Endodermal cell (in vitro differentiated cells): ENCODE measurements around the gene PTPA. TPM values are rescaled to one million over a fixed set of nuclear protein-coding genes. Genes with fewer than 3 reads are reported as not detected.

Experiments
- DNase-seq: peaks from one replicate; pipeline ENCODE4 v3.0.0-alpha.2; 2017
- H3K27ac ChIP-seq: 2 replicates; pipeline ENCODE4 v1.5.1; 2013; ENCODE audit warnings: mild to moderate bottlenecking, low read depth, low read length, moderate library complexity
- H3K27me3 ChIP-seq: 2 replicates; pipeline ENCODE4 v1.6.1; 2013; ENCODE audit warnings: mild to moderate bottlenecking, low read length, moderate library complexity; ENCODE audit not compliant: insufficient read depth, control insufficient read depth, poor library complexity, severe bottlenecking
- H3K36me3 ChIP-seq: 2 replicates; pipeline ENCODE4 v1.7.0; 2013; ENCODE audit warnings: mild to moderate bottlenecking, low read length, moderate library complexity; ENCODE audit not compliant: control insufficient read depth, insufficient read depth
- H3K4me1 ChIP-seq: one replicate; pipeline ENCODE4 v1.7.0; 2013; ENCODE audit warnings: low read length; ENCODE audit not compliant: control insufficient read depth, insufficient read depth
- H3K4me3 ChIP-seq: 2 replicates; pipeline ENCODE4 v1.5.1; 2013; ENCODE audit warnings: mild to moderate bottlenecking, low read length, moderate library complexity
- H3K9ac ChIP-seq: 2 replicates; pipeline ENCODE4 v1.6.1; 2013; ENCODE audit warnings: mild to moderate bottlenecking, low read length, moderate library complexity; ENCODE audit not compliant: poor library complexity, severe bottlenecking; ENCODE audit errors: extremely low read depth
- H3K9me3 ChIP-seq: 2 replicates; pipeline ENCODE4 v1.6.1; 2013; ENCODE audit warnings: mild to moderate bottlenecking, low read length, moderate library complexity; ENCODE audit not compliant: control insufficient read depth
- H3K27ac Mint-ChIP-seq: 2 replicates; pipeline ENCODE4 v1.8.0; 2020; ENCODE audit warnings: mixed read lengths
- H3K27me3 Mint-ChIP-seq: 2 replicates; pipeline ENCODE4 v1.8.0; 2021; ENCODE audit warnings: mild to moderate bottlenecking, mixed read lengths; ENCODE audit not compliant: insufficient read depth
- H3K36me3 Mint-ChIP-seq: 2 replicates; pipeline ENCODE4 v1.8.0; 2020; ENCODE audit warnings: low read depth, mixed read lengths
- H3K4me1 Mint-ChIP-seq: 2 replicates; pipeline ENCODE4 v1.8.0; 2020; ENCODE audit warnings: mixed read lengths
- H3K4me3 Mint-ChIP-seq: 2 replicates; pipeline ENCODE4 v1.8.0; 2020; ENCODE audit warnings: mild to moderate bottlenecking, moderate library complexity, mixed read lengths
- H3K9me3 Mint-ChIP-seq: 2 replicates; pipeline ENCODE4 v1.8.0; 2020; ENCODE audit warnings: mild to moderate bottlenecking, mixed read lengths
- CTCF ChIP-seq: fragments of 200-600 bp; sonication (generic); conservative IDR thresholded peaks from 2 replicates; pipeline ENCODE4 v1.5.0; 2021; ENCODE audit warnings: antibody characterized with exemption, mild to moderate bottlenecking
- WGBS, 2 experiments: methylation state at CpG; one replicate each; pipeline versions ENCODE4 v1.1.5 to v1.1.7; 2013; ENCODE audit warnings: missing lambda C conversion rate in 2 of 2, mixed read lengths in 1 of 2; ENCODE audit not compliant: insufficient coverage in 1 of 2, insufficient read length in 1 of 2; 5-methylcytosine and 5-hydroxymethylcytosine counted together
- total RNA-seq, 2 donors: library from RNA; stranded (reverse); fragmentation: NEBNext Ultra II Directional in 1 of 2; extraction: Animal tissue kit (Norgen Biotek cat#: 25700) in 1 of 2; gene quantifications; 2 replicates in 1 of 2; 3 replicates in 1 of 2; pipeline ENCODE4 v1.2.1, GENCODE V29; 2021

Gene PTPA
- total RNA-seq, 2 donors from 2014 or later: 134 to 139 TPM

GRCh38 chr9:129108083-129108804 lies 3.0 kb upstream of the PTPA start:
- no peak for DNase-seq
- Histone ChIP-seq H3K4me1 (no peaks in the 10 kb centered on the region), H3K27me3 (peaks cover 8% of the 10 kb centered on the region), H3K36me3 (no peaks in the 10 kb centered on the region), H3K9ac (no peak overlapping the region), H3K27ac (no peak overlapping the region), H3K9me3 (no peaks in the 10 kb centered on the region), H3K4me3 (no peak overlapping the region)
- Mint-ChIP-seq H3K27ac (no peak overlapping the region), H3K27me3 (peaks cover 26% of the 10 kb centered on the region), H3K4me3 (no peak overlapping the region), H3K4me1 (peaks cover 7% of the 10 kb centered on the region), H3K9me3 (no peaks in the 10 kb centered on the region), H3K36me3 (peaks cover 3% of the 10 kb centered on the region)
- WGBS, 2 experiments: 90 to 96% methylated on average over 4 to 13 of the region's 13 CpGs
- TF ChIP-seq CTCF: no peak

GRCh38 chr9:129108805-129109536 lies 2.2 kb upstream of the PTPA start:
- Histone ChIP-seq H3K4me3 (no peak overlapping the region), H3K36me3 (no peaks in the 10 kb centered on the region), H3K9ac (no peak overlapping the region), H3K27ac (no peak overlapping the region), H3K9me3 (no peaks in the 10 kb centered on the region), H3K4me1 (no peaks in the 10 kb centered on the region), H3K27me3 (peaks cover 8% of the 10 kb centered on the region)
- Mint-ChIP-seq H3K4me3 (peak overlapping the region; percentile 94), H3K36me3 (peaks cover 3% of the 10 kb centered on the region), H3K27me3 (peaks cover 24% of the 10 kb centered on the region), H3K9me3 (no peaks in the 10 kb centered on the region), H3K27ac (no peak overlapping the region), H3K4me1 (peaks cover 12% of the 10 kb centered on the region)
- 92 to 98% methylated on average over 4 to 10 of the region's 10 CpGs for WGBS, 2 experiments
- no peak for TF ChIP-seq CTCF
- no peak for DNase-seq

GRCh38 chr9:129109537-129109903 lies 1.7 kb upstream of the PTPA start:
- Mint-ChIP-seq H3K4me1 (peaks cover 13% of the 10 kb centered on the region), H3K9me3 (no peaks in the 10 kb centered on the region), H3K27ac (no peak overlapping the region), H3K27me3 (peaks cover 24% of the 10 kb centered on the region), H3K36me3 (peaks cover 3% of the 10 kb centered on the region), H3K4me3 (peak overlapping the region; percentile 94)
- TF ChIP-seq CTCF: peak; percentile 24
- peak overlapping the region; percentile 98 for H3K4me3 ChIP-seq
- H3K4me1 ChIP-seq: no peaks in the 10 kb centered on the region
- H3K9ac ChIP-seq: no peak overlapping the region
- H3K27ac ChIP-seq: no peak overlapping the region
- no peaks in the 10 kb centered on the region for H3K36me3 ChIP-seq
- H3K27me3 ChIP-seq: peaks cover 8% of the 10 kb centered on the region
- peak; percentile 68 for DNase-seq
- WGBS, 2 experiments: 80 to 86% methylated on average over 1 to 7 of the region's 7 CpGs
- H3K9me3 ChIP-seq: no peaks in the 10 kb centered on the region
